H7 (cell line): ENCODE measurements around the gene P2RY11. TPM values are rescaled to one million over a fixed set of nuclear protein-coding genes. Genes with fewer than 3 reads are reported as not detected.

Experiments
- DNase-seq: peaks from one replicate; pipeline ENCODE4 v3.0.0; 2012
- H3K27me3 ChIP-seq: 2 replicates; pipeline ENCODE4 v1.6.0; 2011; ENCODE audit warnings: mild to moderate bottlenecking, low read length; ENCODE audit not compliant: control insufficient read depth, insufficient read depth
- H3K36me3 ChIP-seq: replicated peaks from 2 replicates; pipeline ENCODE4 v1.5.1; 2011; ENCODE audit warnings: low read length; ENCODE audit not compliant: control insufficient read depth, insufficient read depth
- H3K4me3 ChIP-seq: 2 replicates; pipeline ENCODE4 v1.5.1; 2011; ENCODE audit warnings: low read depth, mild to moderate bottlenecking, control low read depth, low read length, moderate library complexity; ENCODE audit not compliant: insufficient read depth
- total RNA-seq: library from RNA; depleted of rRNA; stranded (reverse); fragments of >200 nt; shearing (Covaris generic); gene quantifications from 2 replicates; pipeline ENCODE4 v1.2.3, GENCODE V29; 2014

P2RY11 gene
- total RNA-seq, 1 experiment from 2014 or later, result 0.87 TPM

GRCh38 chr19:10087296-10088061 is 24.0 kb upstream of the P2RY11 start:
- peak; percentile 31 for DNase-seq
- Histone ChIP-seq H3K4me3 (peak overlapping the region; percentile 70), H3K27me3 (peaks cover 11% of the 10 kb centered on the region; the same call in 1 of the 2 replicates), H3K36me3 (peaks cover 4% of the 10 kb centered on the region)

- H3K4me3 ChIP-seq, result no peak overlapping the region
- H3K27me3 ChIP-seq, result peaks cover 11% of the 10 kb centered on the region; the same call in 1 of the 2 replicates
- H3K36me3 ChIP-seq, result peaks cover 4% of the 10 kb centered on the region
- no peak for DNase-seq
These were observed 22.4 kb upstream of the P2RY11 start for GRCh38 chr19:10088949-10089554.

- DNase-seq, result no peak
- Histone ChIP-seq H3K36me3 (peaks cover 4% of the 10 kb centered on the region), H3K27me3 (peaks cover 16% of the 10 kb centered on the region), H3K4me3 (no peak overlapping the region)
These were observed 21.6 kb upstream of the P2RY11 start for GRCh38 chr19:10089801-10090375.

- peaks cover 4% of the 10 kb centered on the region for H3K36me3 ChIP-seq
These were observed 20.2 kb upstream of the P2RY11 start for GRCh38 chr19:10091370-10091687.

GRCh38 chr19:10091895-10092641 is 19.4 kb upstream of the P2RY11 start:
- DNase-seq, result no peak
- Histone ChIP-seq H3K27me3 (peaks cover 18% of the 10 kb centered on the region), H3K36me3 (peaks cover 4% of the 10 kb centered on the region), H3K4me3 (no peak overlapping the region)

More at GRCh38 chr19:10091370-10091687, 20.2 kb upstream of the P2RY11 start:
- peak; percentile 28 for DNase-seq
- H3K27me3 ChIP-seq, result peaks cover 17% of the 10 kb centered on the region
- no peak overlapping the region for H3K4me3 ChIP-seq

GRCh38 chr19:10092648-10093294 is 18.7 kb upstream of the P2RY11 start:
- Histone ChIP-seq H3K4me3 (no peak overlapping the region), H3K36me3 (peaks cover 4% of the 10 kb centered on the region), H3K27me3 (peaks cover 18% of the 10 kb centered on the region)
- peak; percentile 16 for DNase-seq

GRCh38 chr19:10093295-10094186 is 18.0 kb upstream of the P2RY11 start:
- Histone ChIP-seq H3K36me3 (peaks cover 4% of the 10 kb centered on the region), H3K4me3 (no peak overlapping the region), H3K27me3 (peaks cover 18% of the 10 kb centered on the region)
- peak; percentile 69 for DNase-seq

GRCh38 chr19:10095622-10095947 is 15.9 kb upstream of the P2RY11 start:
- peaks cover 23% of the 10 kb centered on the region for H3K27me3 ChIP-seq
- DNase-seq, result no peak
- H3K36me3 ChIP-seq, result peaks cover 2% of the 10 kb centered on the region
- H3K4me3 ChIP-seq, result no peak overlapping the region

- Histone ChIP-seq H3K4me3 (peak overlapping the region; percentile 58), H3K36me3 (peaks cover 2% of the 10 kb centered on the region), H3K27me3 (peaks cover 23% of the 10 kb centered on the region)
- DNase-seq, result peak; percentile 100
These were observed 15.4 kb upstream of the P2RY11 start for GRCh38 chr19:10095948-10096614.

- Histone ChIP-seq H3K27me3 (peaks cover 23% of the 10 kb centered on the region), H3K4me3 (peak overlapping the region; percentile 58), H3K36me3 (peaks cover under 1% of the 10 kb centered on the region)
- DNase-seq, result no peak
These were observed 14.9 kb upstream of the P2RY11 start for GRCh38 chr19:10096615-10096963.

GRCh38 chr19:10100163-10100785 is 11.2 kb upstream of the P2RY11 start:
- no peaks in the 10 kb centered on the region for H3K36me3 ChIP-seq
- DNase-seq, result no peak
- H3K27me3 ChIP-seq, result peaks cover 14% of the 10 kb centered on the region
- no peak overlapping the region for H3K4me3 ChIP-seq

GRCh38 chr19:10102787-10103236 is 8.7 kb upstream of the P2RY11 start:
- Histone ChIP-seq H3K4me3 (no peak overlapping the region), H3K36me3 (peaks cover 7% of the 10 kb centered on the region), H3K27me3 (peaks cover 5% of the 10 kb centered on the region; the same call in 1 of the 2 replicates)
- DNase-seq, result peak; percentile 35

GRCh38 chr19:10104130-10104513 is 7.4 kb upstream of the P2RY11 start:
- Histone ChIP-seq H3K27me3 (peaks cover 5% of the 10 kb centered on the region; the same call in 1 of the 2 replicates), H3K4me3 (no peak overlapping the region)
- no peak for DNase-seq

More at GRCh38 chr19:10104130-10104513, 7.4 kb upstream of the P2RY11 start:
- H3K36me3 ChIP-seq, result peaks cover 16% of the 10 kb centered on the region
